ENCODE results near the gene GRIA4.

The GRIA4 gene

DNA sequence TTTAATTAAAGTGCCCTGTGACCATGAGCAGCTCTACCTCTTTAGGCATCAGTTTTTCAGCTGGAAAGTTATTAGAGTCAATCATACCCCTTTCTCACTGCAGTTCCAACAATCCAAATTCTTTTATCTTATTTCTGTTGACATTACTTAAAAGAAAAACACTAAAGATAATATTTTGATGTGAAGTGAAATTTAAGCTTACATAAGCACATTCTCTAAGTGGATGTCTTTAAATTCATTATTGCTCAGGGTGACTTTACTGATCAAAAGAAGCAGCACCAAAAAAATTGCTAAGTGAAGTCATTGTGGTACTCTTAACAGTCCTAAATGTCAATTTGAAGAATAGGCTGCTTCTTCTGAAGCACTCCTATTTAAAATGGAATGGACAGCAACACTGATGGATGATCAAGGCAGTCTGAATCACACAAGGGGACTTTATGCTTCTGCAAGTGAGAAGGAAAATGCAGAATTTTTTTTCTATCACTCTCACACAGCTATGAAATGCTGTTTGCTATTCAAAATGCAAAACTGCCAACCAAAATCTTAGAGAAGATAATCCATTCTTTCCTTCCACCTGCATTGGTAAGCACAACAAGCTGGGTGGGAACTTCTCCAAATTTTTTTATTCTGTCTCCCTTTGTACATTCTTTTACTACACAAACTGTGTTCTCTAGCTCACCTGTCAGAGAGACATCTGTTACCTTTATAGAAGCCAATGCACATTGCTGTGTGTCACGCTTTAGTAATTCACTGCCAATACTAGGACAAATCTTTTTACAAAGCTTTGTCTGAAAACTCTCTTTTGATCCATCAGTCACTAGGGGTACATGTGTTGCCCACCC is 179.9 kb downstream of the GRIA4 start:
- no peak for DNase-seq (ENCODE audit: low spot score)

DNA sequence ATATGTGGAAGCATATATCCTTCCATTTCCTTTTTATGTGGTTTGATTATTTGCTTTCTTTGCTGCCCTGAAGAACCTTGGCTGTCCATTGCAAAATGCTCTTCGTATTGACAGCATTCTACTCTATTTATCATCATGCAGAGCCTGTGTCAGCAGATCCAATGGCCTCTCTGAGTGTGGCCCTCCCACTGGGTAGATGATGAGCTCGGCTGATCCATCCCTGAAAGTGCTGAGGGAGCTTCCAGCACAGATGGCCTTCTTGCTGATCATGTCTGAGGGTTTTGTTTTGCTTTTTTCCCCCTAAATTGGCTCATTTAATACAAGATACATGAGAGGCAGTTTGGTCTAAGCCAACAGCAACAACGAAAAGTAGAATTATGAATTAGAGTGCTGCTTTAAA is 181.0 kb downstream of the GRIA4 start:
- DNase-seq (ENCODE audit: low spot score) = no peak

DNA sequence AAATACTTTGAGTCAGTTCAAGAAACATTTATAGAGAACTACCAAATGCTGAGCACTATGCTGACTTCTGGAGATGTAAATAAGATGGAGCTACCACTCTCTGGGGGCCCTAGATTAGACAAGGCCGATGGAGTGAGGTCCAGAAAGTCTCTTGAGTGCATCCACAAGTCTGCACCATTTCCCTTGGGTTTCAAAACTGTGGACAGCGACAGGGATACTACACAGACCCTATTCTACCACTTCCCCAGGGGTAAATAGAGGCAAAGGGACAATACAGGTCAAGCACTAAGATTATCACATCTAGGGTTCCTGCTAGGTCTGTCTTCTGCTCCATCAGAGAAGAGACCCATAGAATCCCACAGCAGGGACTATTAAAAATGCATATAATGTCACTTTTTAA is 183.2 kb downstream of the GRIA4 start:
- no peak for DNase-seq (ENCODE audit: low spot score)

- no peak for DNase-seq (ENCODE audit: low spot score)
These were observed 189.4 kb downstream of the GRIA4 start for GRCh38 chr11:105799263-105799662.

DNA sequence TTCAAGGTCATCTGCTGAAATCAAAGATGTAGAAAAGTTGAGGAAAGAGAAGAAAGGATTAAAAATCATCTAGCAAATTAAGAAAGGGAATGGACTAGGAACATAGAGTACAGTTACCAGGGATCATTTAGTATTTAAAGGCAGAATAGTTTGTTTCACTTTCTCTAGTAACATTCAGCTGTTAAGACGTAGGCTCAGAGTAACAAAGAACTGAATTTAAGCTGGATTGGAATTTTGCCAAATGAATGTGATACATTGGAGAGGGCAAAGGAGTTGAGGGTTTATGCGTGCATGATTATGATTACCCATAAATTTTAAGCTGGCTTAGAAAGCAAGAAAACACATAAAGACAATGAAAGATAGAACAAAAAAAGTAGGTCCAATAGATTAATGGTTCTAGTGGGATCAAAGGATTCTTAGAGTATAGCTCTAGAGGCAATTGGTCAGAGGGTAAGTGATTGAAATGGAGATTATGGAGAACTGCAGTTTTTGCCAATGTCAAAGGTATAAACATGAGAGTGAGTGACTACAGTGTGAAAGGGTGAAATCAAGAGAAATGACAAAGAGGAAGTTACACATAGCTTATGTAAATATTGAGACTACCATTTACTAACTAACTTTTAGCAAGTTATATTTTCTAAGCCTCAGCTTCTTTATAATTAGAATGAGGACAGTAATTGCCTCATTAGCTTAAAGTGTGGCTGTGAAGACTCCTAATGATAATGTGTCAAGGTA is 190.0 kb downstream of the GRIA4 start:
- no peak for DNase-seq (ENCODE audit: low spot score)

GRCh38 chr11:105802390-105802789 is 192.5 kb downstream of the GRIA4 start:
- no peak for DNase-seq (ENCODE audit: low spot score)

GRCh38 chr11:105811242-105811641 is 201.4 kb downstream of the GRIA4 start:
- no peak for DNase-seq (ENCODE audit: low spot score)

- no peak for DNase-seq (ENCODE audit: low spot score)
These were observed 211.5 kb downstream of the GRIA4 start for GRCh38 chr11:105821372-105821771.

DNA sequence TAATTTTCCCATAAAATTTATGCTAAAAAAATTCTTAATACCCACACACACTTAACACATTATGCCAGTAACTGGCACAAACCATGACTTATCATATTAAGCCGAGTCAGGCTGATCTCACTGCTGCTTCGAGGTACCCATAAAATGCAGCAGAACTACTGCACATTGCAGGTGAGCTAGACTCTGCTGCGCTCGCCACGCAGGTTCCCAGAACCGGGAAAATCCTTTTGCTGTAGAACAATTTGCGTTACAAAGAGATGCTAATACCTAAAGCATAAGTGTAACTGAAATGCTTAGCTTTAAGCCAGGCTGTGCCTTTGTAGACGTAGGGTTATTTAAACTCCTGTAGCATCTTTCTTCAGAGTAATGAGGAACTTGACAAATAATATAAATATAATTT is 211.9 kb downstream of the GRIA4 start:
- no peak for DNase-seq (ENCODE audit: low spot score)

DNA sequence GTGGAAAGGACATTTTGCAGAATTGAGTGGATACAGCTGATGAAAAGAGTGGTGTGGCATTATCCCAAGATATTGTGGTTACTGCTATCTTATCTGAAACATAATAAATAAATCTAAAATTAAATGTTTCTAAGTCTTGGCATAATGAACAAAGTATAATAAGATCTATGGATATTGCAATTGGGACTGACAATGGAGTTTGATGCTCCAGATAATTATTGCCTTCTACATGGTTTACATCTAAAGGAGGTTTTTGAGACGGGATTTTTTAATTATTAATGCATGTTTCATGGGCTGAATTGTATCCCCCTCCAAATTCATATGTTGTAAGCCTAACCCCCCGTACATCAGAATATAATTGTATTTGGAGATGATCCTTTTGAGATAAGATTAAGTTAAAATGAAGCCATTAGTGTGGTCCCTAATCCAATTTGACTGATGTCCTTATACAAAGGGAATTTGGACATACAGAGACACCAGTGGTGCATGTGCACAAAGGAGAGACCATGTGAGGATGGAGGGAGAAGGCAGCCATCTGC is 213.7 kb downstream of the GRIA4 start:
- no peak for DNase-seq (ENCODE audit: low spot score)

- DNase-seq (ENCODE audit: low spot score) = no peak
These were observed 214.7 kb downstream of the GRIA4 start for GRCh38 chr11:105824457-105825013.

- no peak for DNase-seq (ENCODE audit: low spot score)
These were observed 215.3 kb downstream of the GRIA4 start for GRCh38 chr11:105825141-105825540.

GRCh38 chr11:105827906-105828305 is 218.0 kb downstream of the GRIA4 start:
- no peak for DNase-seq (ENCODE audit: low spot score)

DNA sequence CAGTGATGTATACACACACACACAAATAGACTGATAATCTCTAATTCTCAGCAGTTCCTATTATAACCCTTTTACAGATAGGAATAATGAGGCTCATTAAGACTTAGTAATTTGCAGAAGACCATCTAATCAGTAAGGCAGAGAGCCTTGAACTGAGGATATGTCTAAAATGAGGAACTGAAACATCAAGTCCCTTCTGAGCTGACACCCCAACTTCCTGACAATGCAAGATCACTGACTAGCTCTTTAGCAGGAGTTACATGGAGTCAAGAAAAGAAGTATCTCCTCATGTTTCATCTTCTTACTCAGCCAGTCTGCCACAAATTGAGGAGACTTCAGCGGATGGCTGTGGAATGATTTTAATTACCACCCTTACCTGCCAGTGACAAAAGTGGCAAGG is 219.2 kb downstream of the GRIA4 start:
- no peak for DNase-seq (ENCODE audit: low spot score)

DNA sequence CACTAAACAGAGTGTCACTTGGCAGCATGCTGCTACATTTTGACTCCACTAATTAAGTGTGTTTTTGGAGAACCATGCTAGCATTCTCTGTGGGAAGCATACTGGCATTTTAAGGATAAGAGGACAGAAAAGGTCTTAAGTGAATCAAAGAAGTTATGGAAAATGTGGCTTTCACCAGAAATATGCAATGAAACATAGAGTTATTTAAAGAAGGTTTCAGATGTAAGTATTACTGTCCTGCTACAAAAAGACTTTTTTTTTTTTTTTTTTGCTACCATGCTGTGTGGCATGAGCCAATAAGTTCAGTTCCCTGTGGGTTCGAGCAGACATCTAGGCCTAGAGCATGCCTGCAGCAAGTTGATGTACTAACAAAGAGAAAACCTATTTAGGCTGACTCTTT is 224.6 kb downstream of the GRIA4 start:
- no peak for DNase-seq (ENCODE audit: low spot score)

- DNase-seq (ENCODE audit: low spot score) = peak; percentile 16
These were observed 229.0 kb downstream of the GRIA4 start for GRCh38 chr11:105838668-105839384.

DNA sequence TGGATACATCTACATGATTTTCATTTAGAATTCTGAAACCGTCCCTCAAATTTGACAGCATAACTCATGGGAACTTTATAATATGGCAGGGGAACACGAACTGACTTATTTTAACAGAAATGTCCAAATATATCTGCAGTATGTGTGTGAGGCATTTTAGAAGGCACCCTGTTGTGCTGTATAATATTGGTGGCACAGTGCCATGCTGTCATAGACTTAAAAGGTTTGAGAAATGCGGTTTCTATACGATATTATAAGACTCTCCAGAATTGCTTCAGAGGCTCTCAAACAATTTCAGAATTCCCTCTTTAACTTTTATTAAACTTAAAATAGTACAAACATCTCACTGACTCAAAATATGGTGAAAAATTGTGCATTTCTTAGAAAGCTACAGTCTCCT is 230.5 kb downstream of the GRIA4 start:
- no peak for DNase-seq (ENCODE audit: low spot score)

DNA sequence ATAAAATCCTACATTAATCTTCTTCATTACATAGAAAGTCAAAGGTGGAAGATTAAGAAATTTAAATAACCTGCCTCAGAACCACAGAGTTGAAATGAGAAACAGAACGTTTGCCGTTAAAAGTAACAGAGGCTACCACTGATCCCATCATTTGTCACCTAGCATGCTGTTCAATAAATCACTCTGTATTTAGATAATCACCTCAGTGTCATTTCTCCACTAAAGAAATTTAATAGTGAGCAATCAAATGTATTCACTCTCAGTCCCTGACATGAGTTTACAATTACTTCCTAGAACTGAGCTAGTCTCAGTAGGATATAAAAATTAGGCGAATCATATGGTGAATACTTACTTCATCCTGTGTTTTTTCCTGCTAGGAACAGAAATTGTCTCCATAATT is 242.5 kb downstream of the GRIA4 start:
- DNase-seq (ENCODE audit: low spot score) = no peak

DNA sequence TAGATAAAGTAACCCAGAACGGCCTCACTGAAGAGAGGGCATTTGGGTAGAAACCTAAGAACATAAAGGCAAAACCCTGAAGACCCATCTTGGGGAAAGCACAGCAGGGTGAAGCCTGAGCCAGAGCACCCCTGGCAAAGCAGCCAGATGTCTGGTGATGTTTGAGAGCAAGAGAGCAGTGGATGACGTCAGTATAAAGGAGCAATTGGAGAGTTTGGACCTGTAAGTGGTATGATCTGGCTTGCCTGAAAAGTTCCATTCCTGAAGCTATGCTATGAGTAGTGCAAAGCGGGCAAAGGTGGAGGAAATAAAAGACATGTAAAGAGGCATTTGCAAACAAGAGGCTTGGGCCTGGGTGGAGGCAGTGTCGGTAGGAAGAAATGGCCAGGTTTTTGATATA is 244.4 kb downstream of the GRIA4 start:
- DNase-seq (ENCODE audit: low spot score) = no peak

DNA sequence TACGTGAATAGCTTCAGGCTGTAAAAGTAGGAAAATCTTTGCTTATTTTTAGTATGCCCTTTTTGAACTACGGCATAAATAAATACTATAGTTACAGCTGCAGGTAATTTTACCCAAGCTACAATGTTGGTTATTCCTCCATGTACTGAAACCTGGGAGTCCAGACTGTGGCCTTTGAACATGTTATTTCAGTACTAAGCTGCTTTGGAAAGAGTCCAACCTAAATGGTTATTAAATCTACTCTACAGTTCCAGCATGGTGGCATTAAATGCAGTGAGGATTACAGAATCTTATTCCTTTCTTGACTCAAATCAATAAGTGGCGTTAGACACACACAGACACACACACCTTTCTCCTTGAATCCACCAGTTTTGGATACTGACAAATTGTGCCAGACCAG is 247.1 kb downstream of the GRIA4 start:
- DNase-seq (ENCODE audit: low spot score) = no peak

DNA sequence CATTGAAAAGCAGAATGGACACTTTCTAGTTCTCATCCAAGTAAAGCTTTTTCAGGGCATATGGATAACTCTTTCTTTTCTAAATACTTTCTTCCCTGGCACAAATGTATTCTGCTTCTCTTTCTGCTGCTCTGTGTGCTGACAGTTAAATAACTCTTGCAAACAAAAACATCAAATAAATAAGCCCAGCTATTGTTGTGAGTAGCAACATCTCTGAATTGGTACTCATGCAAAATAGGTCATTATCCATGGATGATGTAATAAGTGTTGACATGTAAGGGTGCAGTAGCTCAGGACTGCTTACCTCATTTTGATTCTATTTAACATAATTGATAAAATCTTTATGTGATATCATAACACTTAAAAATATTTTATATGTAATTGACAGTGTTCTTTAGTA is 247.9 kb downstream of the GRIA4 start:
- no peak for DNase-seq (ENCODE audit: low spot score)

GRCh38 chr11:105858841-105859240 is 249.0 kb downstream of the GRIA4 start:
- DNase-seq (ENCODE audit: low spot score) = no peak
